Measurements from ENCODE around the gene MAPK13. TPM values are rescaled to one million over a fixed set of nuclear protein-coding genes. Genes with fewer than 3 reads are reported as not detected.

The MAPK13 gene
- polyA plus RNA-seq, 6 donors from 2014 or later: 23.5 to 76.5 (median 53.0) TPM

Other genes with a start within 250 kb of the MAPK13 start
- 10 to 100 TPM; 25.4 to 43.8 (median 37.3) TPM for gene SRPK1, start 209.4 kb upstream of the MAPK13 start, polyA plus RNA-seq (ENCODE audit: low read depth in 6 of 6)
- gene SLC26A8, start 105.9 kb upstream of the MAPK13 start, polyA plus RNA-seq (ENCODE audit: low read depth in 6 of 6): not detected
- gene MAPK14, start 102.7 kb upstream of the MAPK13 start, polyA plus RNA-seq (ENCODE audit: low read depth in 6 of 6): 10 to 100 TPM; 21.5 to 56.5 (median 46.4) TPM
- gene BRPF3, start 66.2 kb downstream of the MAPK13 start, polyA plus RNA-seq (ENCODE audit: low read depth in 6 of 6): 10 to 100 TPM in 1 of 6 donors, 1 to 10 TPM in 5; 4.8 to 13.4 (median 5.8) TPM
- under 1 TPM in 1 of 6 donors, not detected in 5; 0.27 TPM for gene PNPLA1, start 139.5 kb downstream of the MAPK13 start, polyA plus RNA-seq (ENCODE audit: low read depth in 6 of 6)
- gene BNIP5, start 206.4 kb downstream of the MAPK13 start, polyA plus RNA-seq (ENCODE audit: low read depth in 6 of 6): not detected

Data from naive B cell (primary cell).